Skin epidermis (tissue), 12 donors: ENCODE data around the gene ARSI.

Source experiments
- H3K27ac ChIP-seq, 21 experiments: fragments of 200-600 bp; sonication (generic) in 11 of 21; one replicate each; pipeline ENCODE4 v1.5.0; 2020; ENCODE audit warnings: mild to moderate bottlenecking in 3 of 21, inconsistent platforms in 2 of 21, moderate library complexity in 2 of 21
- H3K4me3 ChIP-seq, 7 experiments: fragments of 200-600 bp; sonication (generic) in 2 of 7; one replicate each; pipeline ENCODE4 v1.5.0; 2020; ENCODE audit warnings: inconsistent platforms in 2 of 7, mild to moderate bottlenecking in 2 of 7, moderate library complexity in 1 of 7

The ARSI gene

DNA sequence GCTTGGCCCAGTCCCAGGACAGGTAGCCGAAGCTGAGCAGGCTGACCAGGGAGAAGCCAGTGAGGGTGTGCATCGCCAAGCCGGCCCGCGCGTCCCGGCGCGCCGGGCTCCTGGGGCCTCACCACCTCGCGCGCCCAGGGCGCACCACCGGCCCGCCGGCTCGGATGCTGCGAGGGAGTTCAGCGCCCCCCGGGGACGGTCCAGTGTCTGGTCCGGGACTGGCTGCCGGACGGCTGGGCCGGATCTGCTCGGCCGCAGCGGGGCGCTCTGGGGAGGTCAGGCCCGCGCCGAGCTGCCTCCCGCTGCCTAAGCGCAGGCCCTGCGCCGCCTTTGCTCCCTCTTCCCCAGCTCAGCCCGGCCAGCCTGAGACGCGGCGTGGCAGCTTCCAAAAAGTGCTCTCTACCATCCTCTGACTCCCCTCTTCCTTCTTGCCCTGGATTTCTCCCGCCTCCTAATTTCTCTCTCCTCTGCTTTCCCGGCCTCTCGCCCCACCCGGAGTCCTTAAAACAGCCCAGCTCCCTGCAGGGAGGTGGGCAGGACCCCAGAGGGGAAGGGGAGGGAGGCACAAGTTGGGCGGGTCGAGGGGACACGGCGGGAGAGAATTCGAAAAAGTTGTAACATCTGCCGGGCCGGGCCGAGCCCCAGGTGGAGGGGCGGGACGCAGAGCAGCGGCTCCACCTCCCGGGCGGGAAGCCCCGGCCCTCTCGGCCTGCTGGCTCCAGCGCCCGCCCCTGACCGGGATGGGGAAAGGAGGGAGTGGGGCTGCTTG lies at the start of gene ARSI:
Gene ARSI (minus strand): TSS at position 605 of the 769 bp plus-strand sequence. CDS start 532 bp downstream, at position 73.
- peak within 1 kb of the TSS in 17 of 21 experiments; percentile 2 to 81 (median 57) for H3K27ac ChIP-seq

DNA sequence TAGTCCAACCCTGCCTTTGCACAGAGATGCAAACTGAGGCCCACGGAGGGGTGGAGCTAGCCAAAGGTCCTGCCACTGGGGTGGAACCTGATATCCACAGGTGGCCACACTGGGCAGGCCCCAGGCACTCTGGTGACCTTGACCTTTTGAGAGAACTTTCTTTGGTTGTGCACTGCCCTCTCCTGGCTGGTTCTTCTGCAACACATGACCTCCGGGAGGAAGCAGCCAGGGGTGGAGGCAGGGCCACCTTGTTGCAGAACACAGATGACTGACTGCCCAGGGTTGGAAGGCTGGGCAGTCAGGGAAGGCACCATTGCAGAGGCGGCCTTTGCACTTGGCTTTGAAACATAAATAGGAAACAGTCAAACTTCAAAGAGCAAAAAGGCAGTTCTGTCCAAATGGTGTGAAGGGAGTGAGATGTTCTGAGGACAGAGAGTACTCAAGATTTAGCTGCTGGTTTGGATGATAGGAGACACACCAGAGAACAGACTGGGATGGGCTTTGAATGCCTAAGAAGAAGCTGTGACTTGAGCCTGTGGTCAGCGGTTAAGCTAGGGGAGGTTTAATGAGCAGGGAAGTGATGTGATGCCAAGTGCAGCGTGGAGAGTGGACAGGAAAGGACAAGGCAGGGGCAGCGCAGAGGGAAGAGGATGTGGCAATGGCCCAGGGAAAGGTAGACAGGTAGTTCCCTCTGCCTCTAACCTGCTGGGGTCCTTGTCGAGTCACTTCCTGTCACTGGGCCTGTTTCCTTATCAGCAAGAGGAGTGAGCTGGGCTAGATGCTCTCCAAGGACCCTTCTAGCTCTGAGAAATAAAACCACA lies 48.0 kb upstream of the ARSI start:
- H3K4me3 ChIP-seq: no peak overlapping the region
- peak overlapping the region in 2 of 21 experiments; percentile 41 to 48 for H3K27ac ChIP-seq

More for the DNA sequence above, at the start of gene ARSI:
- peak within 1 kb of the TSS; percentile 10 to 41 (median 22) for H3K4me3 ChIP-seq

- Histone ChIP-seq H3K4me3 (no peak overlapping the region), H3K27ac (no peak overlapping the region)
These were observed 47.1 kb upstream of the ARSI start for GRCh38 chr5:150349681-150350275.

GRCh38 chr5:150347451-150347850 lies 44.7 kb upstream of the ARSI start:
- Histone ChIP-seq H3K27ac (no peak overlapping the region), H3K4me3 (no peak overlapping the region)

DNA sequence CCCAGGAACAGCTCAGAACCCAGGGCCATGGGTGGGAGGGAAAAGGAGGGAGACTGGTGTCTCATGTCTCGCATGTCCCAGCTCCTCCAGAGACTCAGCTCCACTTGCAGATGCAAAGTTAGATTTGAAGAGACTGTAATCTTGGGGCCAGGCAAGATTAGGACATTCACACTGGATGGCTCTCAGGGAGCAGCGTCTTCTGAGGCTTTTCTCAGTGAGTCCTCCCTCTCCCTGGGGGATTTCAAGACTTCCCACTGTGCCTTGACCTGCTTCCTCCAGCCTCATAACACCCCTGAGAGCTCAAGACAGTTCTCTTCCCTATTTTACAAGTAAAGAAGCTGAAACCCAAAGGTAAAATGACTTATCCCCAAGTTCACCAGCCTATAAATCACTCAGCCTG lies 44.3 kb upstream of the ARSI start:
- Histone ChIP-seq H3K27ac (no peak overlapping the region), H3K4me3 (no peak overlapping the region)

DNA sequence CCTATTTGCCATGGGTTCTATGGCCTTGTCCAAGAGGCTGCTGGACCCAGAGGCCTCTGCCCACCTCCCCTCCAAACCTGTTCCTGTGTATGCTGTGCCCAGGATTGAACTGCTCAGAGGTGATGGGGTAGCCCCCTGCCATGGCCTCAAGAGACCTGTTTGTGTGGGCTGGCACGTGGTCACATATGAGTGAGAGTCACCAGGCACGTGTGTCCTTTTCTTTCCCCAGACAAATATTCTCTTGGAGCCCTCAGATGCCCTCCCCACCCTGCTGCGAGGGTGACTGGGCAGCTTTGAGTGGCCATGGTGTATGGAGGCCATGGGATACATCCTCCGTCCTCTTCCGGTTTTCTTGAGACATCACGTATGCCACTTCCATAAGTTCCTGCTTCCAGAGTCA lies 43.9 kb upstream of the ARSI start:
- no peak overlapping the region for H3K27ac ChIP-seq
- H3K4me3 ChIP-seq: no peak overlapping the region

DNA sequence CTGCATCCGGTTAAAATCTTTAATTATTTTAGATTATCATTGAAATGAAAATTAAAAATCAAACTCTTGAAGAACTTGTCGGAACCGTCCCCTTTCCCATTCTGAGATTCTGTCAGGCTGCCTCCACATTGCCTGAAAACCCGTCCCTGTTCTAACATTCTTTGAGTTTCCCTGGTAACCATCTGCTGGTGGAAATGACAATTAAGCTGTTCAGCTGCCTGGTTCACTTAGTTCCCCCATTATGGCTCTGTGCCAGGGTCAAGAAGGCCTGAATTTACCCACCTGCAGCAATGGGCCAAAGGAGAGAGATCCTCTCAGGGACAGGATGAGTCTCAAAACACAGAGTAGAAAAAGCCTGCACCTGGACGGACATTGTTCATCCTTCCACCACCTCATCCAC lies 43.0 kb upstream of the ARSI start:
- Histone ChIP-seq H3K4me3 (no peak overlapping the region), H3K27ac (no peak overlapping the region)

- Histone ChIP-seq H3K27ac (no peak overlapping the region), H3K4me3 (no peak overlapping the region)
These were observed 41.4 kb upstream of the ARSI start for GRCh38 chr5:150343994-150344631.

- H3K4me3 ChIP-seq: no peak overlapping the region
These were observed 39.9 kb upstream of the ARSI start for GRCh38 chr5:150342583-150342982.

GRCh38 chr5:150341989-150342388 lies 39.3 kb upstream of the ARSI start:
- no peak overlapping the region for H3K27ac ChIP-seq

More at GRCh38 chr5:150342583-150342982, 39.9 kb upstream of the ARSI start:
- no peak overlapping the region for H3K27ac ChIP-seq

GRCh38 chr5:150341331-150341730 lies 38.6 kb upstream of the ARSI start:
- no peak overlapping the region for H3K27ac ChIP-seq
- H3K4me3 ChIP-seq: no peak overlapping the region

More at GRCh38 chr5:150341989-150342388, 39.3 kb upstream of the ARSI start:
- H3K4me3 ChIP-seq: no peak overlapping the region

DNA sequence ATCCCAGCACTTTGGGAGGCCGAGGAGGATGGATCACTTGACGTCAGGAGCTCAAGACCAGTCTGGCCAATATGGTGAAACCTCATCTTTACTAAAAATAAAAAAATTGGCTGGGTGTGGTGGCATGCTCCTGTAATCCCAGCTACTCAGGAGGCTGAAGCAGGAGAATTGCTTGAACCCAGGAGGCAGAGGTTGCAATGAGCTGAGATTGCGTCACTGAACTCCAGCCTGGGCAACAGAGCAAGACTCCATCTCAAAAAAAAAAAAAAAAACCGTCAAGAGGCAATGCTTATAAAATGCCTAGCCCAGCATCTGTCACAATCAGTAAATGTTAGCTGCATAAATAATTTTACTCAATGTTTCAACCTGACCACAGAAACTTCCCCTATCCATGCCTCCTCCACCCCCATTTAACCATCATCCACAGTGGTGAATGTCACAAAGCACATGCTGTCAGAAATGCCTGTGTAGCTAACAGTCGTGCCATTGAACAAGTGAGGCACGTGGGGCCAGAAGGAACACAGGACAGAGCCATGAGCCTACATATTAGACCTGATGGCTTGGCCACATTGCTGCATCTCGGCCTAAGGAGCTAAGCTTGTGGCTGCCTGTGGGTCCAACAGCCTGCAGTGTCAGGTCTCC lies 38.0 kb upstream of the ARSI start:
- no peak overlapping the region for H3K4me3 ChIP-seq
- no peak overlapping the region for H3K27ac ChIP-seq

- Histone ChIP-seq H3K4me3 (no peak overlapping the region), H3K27ac (no peak overlapping the region)
These were observed 37.1 kb upstream of the ARSI start for GRCh38 chr5:150339841-150340240.

DNA sequence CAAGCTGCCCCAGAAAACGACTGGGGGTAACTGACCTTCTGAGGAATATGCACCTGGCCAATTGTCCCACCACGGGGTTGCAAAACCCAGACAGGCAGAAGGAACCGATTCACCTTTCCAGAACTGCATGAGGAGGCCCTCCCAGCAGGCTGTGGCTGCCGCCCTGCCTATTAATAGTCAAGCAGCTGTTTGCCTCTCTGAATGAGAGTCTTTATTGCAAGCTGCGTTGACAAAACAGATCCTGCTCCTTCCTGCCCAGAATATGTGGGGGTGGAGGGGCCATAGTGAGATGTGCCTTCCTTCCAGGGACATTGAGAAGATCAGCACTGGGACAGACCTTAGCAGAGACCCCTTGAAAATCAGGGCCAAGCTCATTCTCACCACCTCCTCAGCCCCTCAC lies 36.5 kb upstream of the ARSI start:
- H3K27ac ChIP-seq: no peak overlapping the region
- no peak overlapping the region for H3K4me3 ChIP-seq

GRCh38 chr5:150338546-150338945 lies 35.8 kb upstream of the ARSI start:
- H3K4me3 ChIP-seq: no peak overlapping the region
- H3K27ac ChIP-seq: no peak overlapping the region

GRCh38 chr5:150335778-150336177 lies 33.1 kb upstream of the ARSI start:
- Histone ChIP-seq H3K4me3 (no peak overlapping the region), H3K27ac (no peak overlapping the region)

DNA sequence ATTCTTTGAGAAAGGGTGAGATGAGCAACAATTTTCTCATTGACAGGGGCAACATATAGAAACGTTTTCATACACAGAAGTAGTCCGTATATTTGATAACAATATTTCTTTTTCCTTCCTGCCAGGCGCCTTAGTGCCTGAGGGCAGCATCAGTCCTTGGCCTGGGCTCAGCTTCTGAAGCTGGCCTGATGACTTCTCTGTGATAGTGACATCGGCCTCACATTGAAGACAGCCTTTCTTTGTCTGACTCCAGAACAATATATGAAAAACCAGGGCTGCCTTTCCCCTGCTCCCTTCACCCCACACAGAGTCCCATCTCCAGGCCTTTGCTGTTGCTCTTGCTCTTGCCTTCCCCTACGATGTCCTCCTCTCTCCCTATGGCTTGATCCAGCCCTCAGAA lies 30.7 kb upstream of the ARSI start:
- no peak overlapping the region for H3K4me3 ChIP-seq
- H3K27ac ChIP-seq: no peak overlapping the region

DNA sequence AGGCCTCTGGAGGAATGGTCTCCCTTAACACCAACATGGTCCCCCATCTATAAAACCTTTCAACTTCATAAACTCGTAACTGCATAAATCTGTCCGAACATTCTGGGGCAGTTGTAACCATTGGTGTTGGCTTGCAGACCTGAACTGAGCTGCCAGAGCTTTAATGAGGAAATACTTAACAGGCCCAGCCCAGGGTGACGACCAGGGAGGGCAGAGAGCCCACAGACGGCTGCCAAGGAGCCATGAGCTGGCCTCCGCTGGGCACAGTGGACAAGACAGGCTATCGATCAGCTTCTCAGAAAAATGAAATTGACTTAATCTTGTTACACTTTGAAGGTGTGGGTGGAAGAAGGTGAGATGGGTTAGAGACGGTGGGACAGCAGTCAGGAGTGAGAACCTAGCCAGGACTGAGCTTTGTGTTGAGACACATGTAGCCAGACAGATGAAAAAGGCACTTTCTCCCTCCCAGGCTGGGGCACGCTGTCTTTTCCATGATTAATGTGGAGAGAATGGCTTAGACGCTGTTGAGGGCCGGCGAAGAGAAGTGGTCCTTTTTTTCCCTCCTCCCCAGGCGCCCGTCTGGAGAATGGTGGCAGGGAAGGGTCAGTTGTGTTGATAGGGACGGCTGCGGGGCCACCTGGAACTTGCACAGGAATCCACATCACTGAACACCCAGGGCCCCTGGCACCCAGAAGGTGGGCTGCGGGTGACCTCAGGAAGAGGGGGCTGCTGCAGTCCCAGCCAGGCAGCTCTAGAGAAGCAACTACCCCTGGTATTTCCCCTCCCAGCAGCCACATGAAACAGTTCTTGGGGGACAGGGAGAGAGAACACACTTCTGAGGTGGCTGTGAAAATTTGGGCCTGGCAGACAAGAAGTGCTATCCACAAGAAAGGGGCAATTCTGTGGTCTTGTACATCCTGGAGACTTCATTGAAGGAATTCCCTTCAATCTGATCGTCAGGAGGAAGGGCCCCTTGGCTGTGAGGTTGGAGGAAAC lies 27.5 kb upstream of the ARSI start:
- Histone ChIP-seq H3K4me3 (no peak overlapping the region), H3K27ac (no peak overlapping the region)
